ENCODE measurements around the gene ATP8B4.

Gene ATP8B4

DNA sequence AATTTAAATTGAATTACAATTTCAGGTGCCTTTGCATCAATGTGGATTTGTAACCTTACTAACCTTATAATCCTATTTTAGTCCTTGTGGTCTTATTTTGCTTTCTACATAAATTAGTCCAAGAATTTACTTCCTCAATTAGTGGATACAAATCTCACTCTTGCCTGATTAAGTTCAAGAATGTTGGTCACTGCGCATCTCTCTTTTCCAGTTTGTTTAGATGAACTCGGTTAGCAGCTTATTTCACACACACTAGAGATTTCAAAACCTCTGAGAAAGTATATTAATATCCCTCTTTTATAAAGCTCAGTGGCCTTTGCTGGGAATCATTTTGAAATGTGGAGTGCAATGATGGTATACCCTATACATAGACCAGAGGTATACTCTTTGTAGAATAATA lies 254.8 kb downstream of the ATP8B4 start:
- no peak for TF ChIP-seq CTCF (IDR thresholded peaks at IDR 0.05; ENCODE audit: low read depth, low read length, missing control alignments)
- DNase-seq (ENCODE audit: extremely low read depth, low read depth) = no peak
- no peak overlapping the region for H3K4me3 ChIP-seq (replicated peaks; ENCODE audit: low read depth, low read length)

DNA sequence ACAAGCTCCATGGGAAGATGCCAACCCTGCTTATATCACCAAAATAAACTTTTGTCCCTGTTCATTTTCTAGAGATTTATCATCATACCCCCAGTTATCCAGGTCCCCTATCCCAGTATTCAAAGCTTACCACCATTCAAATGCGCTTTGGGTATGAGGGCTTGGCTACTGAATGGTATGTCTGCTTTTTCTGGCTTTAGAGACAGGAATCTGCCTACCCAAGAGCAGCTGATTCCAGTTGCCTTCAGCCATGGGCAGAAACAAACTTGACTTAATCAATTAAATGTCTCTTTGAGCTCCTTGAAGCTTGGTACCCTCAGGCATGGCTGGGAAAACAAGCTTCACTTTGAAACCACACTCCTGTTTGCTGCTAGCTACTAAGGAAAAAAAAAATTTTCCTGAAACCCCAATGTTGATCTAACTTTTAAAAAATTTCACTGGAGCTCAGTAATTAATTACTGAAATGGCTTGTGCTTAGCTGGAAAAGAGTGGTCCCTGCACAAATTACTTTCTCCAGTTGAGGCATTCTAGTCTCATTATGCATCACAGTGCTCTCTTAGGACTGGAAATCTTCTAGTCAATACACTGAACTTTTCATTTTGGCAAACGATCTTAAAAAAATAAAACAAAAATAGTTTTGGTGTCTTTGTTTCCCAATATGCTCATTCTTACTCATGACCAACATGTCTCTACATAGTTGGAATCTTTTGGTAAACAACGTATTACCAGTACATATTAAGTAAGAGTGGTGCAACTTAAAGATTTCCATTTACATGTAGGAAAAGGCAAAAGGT lies 255.4 kb downstream of the ATP8B4 start:
- TF ChIP-seq CTCF (IDR thresholded peaks at IDR 0.05; ENCODE audit: low read depth, low read length, missing control alignments) = no peak
- no peak for DNase-seq (ENCODE audit: extremely low read depth, low read depth)
- H3K4me3 ChIP-seq (replicated peaks; ENCODE audit: low read depth, low read length) = no peak overlapping the region

GRCh38 chr15:49860101-49860500 lies 258.9 kb downstream of the ATP8B4 start:
- TF ChIP-seq CTCF (IDR thresholded peaks at IDR 0.05; ENCODE audit: low read depth, low read length, missing control alignments) = no peak
- DNase-seq (ENCODE audit: extremely low read depth, low read depth) = peak; percentile 93
- H3K4me3 ChIP-seq (replicated peaks; ENCODE audit: low read depth, low read length) = no peak overlapping the region

DNA sequence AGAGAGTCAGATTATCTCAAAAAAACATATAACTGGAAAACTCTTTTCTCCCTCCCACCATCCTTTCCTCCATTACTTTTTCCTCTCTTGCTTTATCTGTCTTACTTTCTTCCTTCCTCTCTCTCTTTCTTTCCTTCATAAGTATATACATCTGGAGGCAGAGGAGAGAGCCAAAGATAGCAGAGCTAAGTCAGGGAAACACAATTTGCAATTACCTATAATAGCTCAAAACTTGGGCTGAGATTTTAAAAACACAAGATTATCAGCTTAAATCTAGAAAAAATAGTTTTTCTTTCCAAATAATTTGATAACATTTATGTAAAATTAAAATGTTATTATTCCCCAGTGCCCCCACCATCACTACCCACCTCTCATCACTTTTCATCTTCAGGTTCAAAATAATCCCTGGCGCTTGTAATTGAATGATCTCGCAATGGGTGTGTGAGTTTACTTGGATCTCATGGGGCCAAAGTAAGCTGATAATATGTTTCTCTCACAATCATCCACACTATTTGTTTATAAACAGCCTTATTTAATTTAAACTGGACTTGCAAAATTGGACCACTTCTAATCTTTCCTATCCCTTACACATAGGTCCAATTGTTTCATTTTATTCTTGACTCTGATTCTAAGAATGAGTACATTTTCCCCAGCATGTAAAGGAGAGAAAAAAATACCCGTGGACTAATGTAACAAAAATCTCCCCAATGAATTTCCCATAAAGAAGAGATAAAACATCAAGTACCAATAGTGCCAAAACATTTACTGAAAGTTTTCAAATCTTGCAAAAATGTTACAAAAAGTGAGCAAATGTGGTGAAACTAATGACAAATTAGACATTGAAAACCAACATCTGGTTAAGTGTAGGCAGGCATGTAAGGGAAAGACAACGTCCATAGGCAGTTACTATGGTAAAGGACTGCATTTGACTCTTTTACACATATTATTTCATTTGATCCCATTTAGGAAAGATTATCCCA lies 261.2 kb downstream of the ATP8B4 start:
- no peak for TF ChIP-seq CTCF (IDR thresholded peaks at IDR 0.05; ENCODE audit: low read depth, low read length, missing control alignments)
- H3K4me3 ChIP-seq (replicated peaks; ENCODE audit: low read depth, low read length) = no peak overlapping the region
- no peak for DNase-seq (ENCODE audit: extremely low read depth, low read depth)

GRCh38 chr15:49855917-49856637 lies 263.0 kb downstream of the ATP8B4 start:
- TF ChIP-seq CTCF (IDR thresholded peaks at IDR 0.05; ENCODE audit: low read depth, low read length, missing control alignments) = no peak
- no peak overlapping the region for H3K4me3 ChIP-seq (replicated peaks; ENCODE audit: low read depth, low read length)
- DNase-seq (ENCODE audit: extremely low read depth, low read depth) = peak; percentile 82

DNA sequence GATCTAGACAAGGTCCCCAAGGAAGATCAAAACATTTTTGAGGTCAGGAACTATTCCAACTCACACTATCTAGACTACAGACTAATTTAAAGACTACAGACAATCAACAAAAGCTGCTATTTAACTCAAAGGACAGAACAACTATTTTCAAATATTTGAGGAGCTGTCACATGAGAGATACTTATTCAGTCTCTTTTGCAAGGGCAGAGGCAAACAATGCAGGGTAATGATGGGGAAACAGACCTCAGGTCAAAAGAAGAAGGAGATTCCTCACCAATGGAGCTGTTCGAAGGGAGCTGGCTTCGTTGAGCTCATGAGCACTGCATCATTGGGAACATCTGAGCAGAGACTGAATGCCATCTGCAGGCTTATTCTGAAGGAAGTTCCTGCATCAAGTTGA lies 266.3 kb downstream of the ATP8B4 start:
- no peak for DNase-seq (ENCODE audit: extremely low read depth, low read depth)
- no peak for TF ChIP-seq CTCF (IDR thresholded peaks at IDR 0.05; ENCODE audit: low read depth, low read length, missing control alignments)
- no peak overlapping the region for H3K4me3 ChIP-seq (replicated peaks; ENCODE audit: low read depth, low read length)
